ENCODE measurements around the gene LIM2. TPM values are rescaled to one million over a fixed set of nuclear protein-coding genes. Genes with fewer than 3 reads are reported as not detected.

Gene LIM2
- total and polyA plus RNA-seq, 2 of the 4 experiments (the other 2 are of a cell fraction), result not detected

DNA sequence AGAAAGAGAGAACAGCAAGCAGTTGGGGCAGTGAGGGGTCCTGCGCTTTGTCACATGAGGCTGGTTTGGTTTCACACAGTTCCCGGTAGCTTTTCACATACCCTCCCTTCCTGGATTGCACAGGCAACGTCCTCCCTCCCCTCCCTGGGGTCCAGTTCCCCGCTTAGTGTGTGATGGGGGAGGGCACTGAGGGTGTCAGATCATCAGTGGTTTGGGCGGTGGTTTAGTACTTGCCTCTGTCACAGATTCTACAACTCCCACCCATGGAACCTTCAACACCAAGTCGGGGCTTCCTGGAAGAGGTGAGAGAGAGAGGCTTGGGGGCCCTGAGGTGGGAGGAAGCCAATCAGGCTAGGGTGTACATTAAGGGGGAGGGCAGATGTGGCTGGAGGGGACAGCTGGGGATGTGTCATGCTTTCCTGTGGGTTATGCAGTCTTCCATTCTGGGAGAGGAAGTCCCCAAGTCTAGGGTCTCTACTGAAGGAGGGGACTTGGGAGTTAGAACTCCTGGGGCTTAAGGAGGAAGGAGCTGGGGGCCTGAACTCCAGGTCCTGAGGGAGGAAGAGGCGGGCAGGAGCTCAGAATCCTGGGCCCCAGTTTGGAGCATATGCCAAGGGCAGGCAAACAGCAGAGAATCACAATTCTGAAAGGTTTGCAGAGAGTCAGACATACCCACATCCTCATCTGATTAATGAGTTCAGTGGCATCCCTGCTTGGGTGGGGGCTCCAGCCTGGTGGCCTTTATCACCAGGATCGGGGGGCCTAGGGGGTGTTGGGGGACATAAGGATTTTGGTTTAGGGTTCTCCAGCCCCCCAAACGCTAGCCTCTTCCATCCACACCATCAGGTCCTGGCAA is 14.9 kb downstream of the LIM2 start, which contains the start of gene NKG7:
NKG7 (minus strand) TSS at position 6 of the 856 bp plus-strand sequence. CDS start 119 bp downstream, outside the sequence.
- no peak within 1 kb of the TSS for H3K14ac ChIP-seq (replicated peaks; ENCODE audit: low read depth, low read length)
- WGBS, 2 experiments (ENCODE audit: extremely low coverage in 2 of 2, insufficient read length in 1 of 2), result no CpG with 5 or more reads among the region's 9 CpGs
- POLR2A ChIA-PET (ENCODE audit: unreplicated experiment), result no interaction called here
- no peak within 1 kb of the TSS for H3K23ac ChIP-seq (ENCODE audit: low read depth, low read length)
- peaks cover 6% of the 10 kb centered on the region; the same call in 1 of the 2 replicates for H3K9me1 ChIP-seq (ENCODE audit: insufficient read depth, low read length)
- H2BK20ac ChIP-seq (ENCODE audit: low read depth, low read length), result no peak within 1 kb of the TSS
- ATAC-seq (ENCODE audit: low read depth) (no peak), DNase-seq (no peak)
- no peak within 1 kb of the TSS for H3K56ac ChIP-seq (ENCODE audit: extremely low read depth, insufficient read depth, low read length)
- H3K9me3 ChIP-seq (ENCODE audit: control insufficient read depth, insufficient read depth, low read length), result no peaks in the 10 kb centered on the region
- TF ChIP-seq CEBPB (IDR thresholded peaks at IDR 0.05; ENCODE audit: low read depth, low read length) (no peak), ELK1 (IDR thresholded peaks at IDR 0.05; ENCODE audit: borderline replicate concordance, low read depth, low read length) (no peak), MAFK (IDR thresholded peaks at IDR 0.05; ENCODE audit: low read depth, low read length) (no peak), MXI1 (IDR thresholded peaks at IDR 0.05; ENCODE audit: borderline replicate concordance, low read depth, low read length) (no peak), CTCF (conservative IDR thresholded peaks at IDR 0.05; ENCODE audit: low read depth, low read length) (no peak), RAD21 (IDR thresholded peaks at IDR 0.05; ENCODE audit: low read length) (no peak), CHD1 (IDR thresholded peaks at IDR 0.05; ENCODE audit: low read depth, low read length) (no peak), FOS (IDR thresholded peaks at IDR 0.05; ENCODE audit: low read depth, low read length) (no peak), RFX5 (IDR thresholded peaks at IDR 0.05; ENCODE audit: low read depth, low read length) (no peak), POLR2A (IDR thresholded peaks at IDR 0.05; ENCODE audit: low read depth, low read length) (no peak)
- TF ChIP-seq, protein P1, sequence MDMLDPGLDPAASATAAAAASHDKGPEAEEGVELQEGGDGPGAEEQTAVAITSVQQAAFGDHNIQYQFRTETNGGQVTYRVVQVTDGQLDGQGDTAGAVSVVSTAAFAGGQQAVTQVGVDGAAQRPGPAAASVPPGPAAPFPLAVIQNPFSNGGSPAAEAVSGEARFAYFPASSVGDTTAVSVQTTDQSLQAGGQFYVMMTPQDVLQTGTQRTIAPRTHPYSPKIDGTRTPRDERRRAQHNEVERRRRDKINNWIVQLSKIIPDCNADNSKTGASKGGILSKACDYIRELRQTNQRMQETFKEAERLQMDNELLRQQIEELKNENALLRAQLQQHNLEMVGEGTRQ (IDR thresholded peaks at IDR 0.05; ENCODE audit: low read depth, low read length), result no peak
- no TSS peak for BruUV-seq (replicated peaks)
- H3K27ac ChIP-seq (ENCODE audit: insufficient read depth, low read length), result no peak within 1 kb of the TSS
- H3K79me1 ChIP-seq (ENCODE audit: low read depth in 1 of 2, low read length in 2 of 2), result peaks cover 0 to 9% of the 10 kb centered on the region in 2 experiments; a peak in 3 of 4 replicates
- no peak within 1 kb of the TSS for H4K8ac ChIP-seq (ENCODE audit: low read depth in 2 of 2, low read length in 2 of 2)
- no peak within 1 kb of the TSS for H3K4me2 ChIP-seq (ENCODE audit: low read depth, low read length)
- in situ Hi-C loops (cut with MboI; ENCODE audit: low sequenced_read_pairs) (no loop called here), dilution Hi-C loops (cut with HindIII; ENCODE audit: low sequenced_read_pairs, unreplicated experiment) (no loop called here), intact Hi-C loops (cut with micrococcal nuclease) (no loop called here)
- H2AK9ac ChIP-seq (replicated peaks; ENCODE audit: low read depth, low read length, poor library complexity), result peak within 1 kb of the TSS; percentile 65
- no peaks in the 10 kb centered on the region for H3K36me3 ChIP-seq (ENCODE audit: control insufficient read depth, insufficient read depth, low read length)
- peaks cover 6% of the 10 kb centered on the region for H3K4me1 ChIP-seq (ENCODE audit: control insufficient read depth, insufficient read depth, low read length)
- H4K20me1 ChIP-seq (ENCODE audit: insufficient read depth, low read length), result no peaks in the 10 kb centered on the region
- no peak within 1 kb of the TSS for H2BK15ac ChIP-seq (ENCODE audit: low read depth, low read length)
- H3K9ac ChIP-seq (ENCODE audit: low read depth, low read length), result no peak within 1 kb of the TSS
- H4K91ac ChIP-seq (ENCODE audit: insufficient read depth, low read depth, low read length), result no peak within 1 kb of the TSS
- no peak within 1 kb of the TSS for H3K4me3 ChIP-seq (ENCODE audit: insufficient read depth, low read depth, low read length)
- H3K27me3 ChIP-seq (ENCODE audit: control insufficient read depth, insufficient read depth, low read length), result peaks cover 2% of the 10 kb centered on the region; the same call in 1 of the 2 replicates
- H3K18ac ChIP-seq (ENCODE audit: low read depth, low read length), result no peak within 1 kb of the TSS
- CTCF ChIA-PET, result no interaction called here
- no peak within 1 kb of the TSS for H2BK5ac ChIP-seq (ENCODE audit: low read depth, low read length, poor library complexity, severe bottlenecking)
- H3K4ac ChIP-seq (ENCODE audit: low read depth, low read length), result no peak within 1 kb of the TSS
- H4K5ac ChIP-seq (ENCODE audit: low read depth, low read length), result no peak within 1 kb of the TSS
- H2AK5ac ChIP-seq (ENCODE audit: low read depth, low read length), result no peak within 1 kb of the TSS
- no peak within 1 kb of the TSS for H2BK120ac ChIP-seq (ENCODE audit: low read depth, low read length)
- no peak within 1 kb of the TSS for H2AFZ ChIP-seq (replicated peaks; ENCODE audit: low read length, poor library complexity)

Measured in IMR-90 (cell line).